AG09309 (cell line): ENCODE measurements around the gene HPS5.
A peak's percentile ranks its signal among the peaks of the same experiment; 100 is the strongest.

Source experiments
- DNase-seq: peaks from one replicate; pipeline ENCODE4 v3.0.0-alpha.2; 2010; ENCODE audit warnings: low read depth
- H3K4me3 ChIP-seq: 2 replicates; pipeline ENCODE4 v1.5.1; 2011; ENCODE audit warnings: mild to moderate bottlenecking, low read depth, low read length, moderate library complexity; ENCODE audit not compliant: control insufficient read depth
- CTCF ChIP-seq: IDR thresholded peaks from 2 replicates; pipeline ENCODE4 v1.5.1; 2011; ENCODE audit warnings: mild to moderate bottlenecking, low read depth, low read length, inconsistent platforms; ENCODE audit not compliant: insufficient read depth, control insufficient read depth; ENCODE audit errors: missing control alignments

HPS5 gene

GRCh38 chr11:18321969-18322711 is at the start of gene HPS5, which contains the start of gene GTF2H1:
Gene HPS5 (minus strand): TSS chr11:18322140. CDS start chr11:18317858, 4,282 bp downstream.
Gene GTF2H1 (plus strand): TSS chr11:18322567. CDS start chr11:18333075, 10,508 bp downstream.
- DNase-seq = peak; percentile 93
- H3K4me3 ChIP-seq = peak within 1 kb of the TSS; percentile 86
- no peak for TF ChIP-seq CTCF

GRCh38 chr11:18371279-18371678 is 49.3 kb upstream of the HPS5 start:
- no peak for TF ChIP-seq CTCF
- H3K4me3 ChIP-seq = no peak overlapping the region
- DNase-seq = no peak

GRCh38 chr11:18369398-18369797 is 47.5 kb upstream of the HPS5 start:
- DNase-seq = no peak
- no peak for TF ChIP-seq CTCF
- no peak overlapping the region for H3K4me3 ChIP-seq

- no peak for DNase-seq
- TF ChIP-seq CTCF = no peak
- H3K4me3 ChIP-seq = no peak overlapping the region
These were observed 46.3 kb upstream of the HPS5 start for GRCh38 chr11:18368221-18368620.

GRCh38 chr11:18367431-18367830 is 45.5 kb upstream of the HPS5 start:
- no peak overlapping the region for H3K4me3 ChIP-seq
- TF ChIP-seq CTCF = no peak
- no peak for DNase-seq

GRCh38 chr11:18366286-18366685 is 44.3 kb upstream of the HPS5 start:
- no peak for DNase-seq
- TF ChIP-seq CTCF = no peak
- H3K4me3 ChIP-seq = no peak overlapping the region
